HG03135 (cell line): ENCODE results near the gene NMRK1.

Experiments
- ATAC-seq: cut with Tn5 transposase; IDR thresholded peaks from one replicate; pipeline ENCODE4 v1.9.1; 2021; ENCODE audit warnings: mild to moderate bottlenecking, moderate library complexity; ENCODE audit not compliant: unreplicated experiment

The NMRK1 gene

GRCh38 chr9:75087824-75088645 is at the start of gene NMRK1, which contains the start of gene OSTF1:
Gene NMRK1 (minus strand): TSS chr9:75088155. CDS start chr9:75083115, 5,040 bp downstream.
Gene OSTF1 (plus strand): TSS chr9:75088514. CDS start chr9:75088693, 179 bp downstream.
- peak; percentile 85 for ATAC-seq

- no peak for ATAC-seq
These were observed 46.5 kb upstream of the NMRK1 start for GRCh38 chr9:75134495-75134894.

GRCh38 chr9:75133396-75133795 is 45.4 kb upstream of the NMRK1 start:
- no peak for ATAC-seq

GRCh38 chr9:75132244-75132643 is 44.3 kb upstream of the NMRK1 start:
- no peak for ATAC-seq

GRCh38 chr9:75131700-75132099 is 43.7 kb upstream of the NMRK1 start:
- ATAC-seq, result no peak

- no peak for ATAC-seq
These were observed 42.8 kb upstream of the NMRK1 start for GRCh38 chr9:75130621-75131230.

GRCh38 chr9:75130172-75130571 is 42.2 kb upstream of the NMRK1 start:
- no peak for ATAC-seq

GRCh38 chr9:75128535-75128934 is 40.6 kb upstream of the NMRK1 start:
- no peak for ATAC-seq

- ATAC-seq, result no peak
These were observed 35.7 kb upstream of the NMRK1 start for GRCh38 chr9:75123696-75124095.

GRCh38 chr9:75121914-75122558 is 34.1 kb upstream of the NMRK1 start:
- ATAC-seq, result no peak

- ATAC-seq, result no peak
These were observed 32.7 kb upstream of the NMRK1 start for GRCh38 chr9:75120686-75121085.

GRCh38 chr9:75117564-75117963 is 29.6 kb upstream of the NMRK1 start:
- no peak for ATAC-seq

- ATAC-seq, result no peak
These were observed 28.4 kb upstream of the NMRK1 start for GRCh38 chr9:75116306-75116705.

GRCh38 chr9:75112789-75113188 is 24.8 kb upstream of the NMRK1 start:
- no peak for ATAC-seq

GRCh38 chr9:75111019-75111622 is 23.2 kb upstream of the NMRK1 start:
- ATAC-seq, result no peak

GRCh38 chr9:75109210-75109839 is 21.4 kb upstream of the NMRK1 start:
- ATAC-seq, result no peak

GRCh38 chr9:75108571-75108970 is 20.6 kb upstream of the NMRK1 start:
- ATAC-seq, result no peak

- no peak for ATAC-seq
These were observed 18.9 kb upstream of the NMRK1 start for GRCh38 chr9:75106857-75107256.

- ATAC-seq, result no peak
These were observed 17.9 kb upstream of the NMRK1 start for GRCh38 chr9:75105841-75106240.

- no peak for ATAC-seq
These were observed 17.1 kb upstream of the NMRK1 start for GRCh38 chr9:75105019-75105540.

- no peak for ATAC-seq
These were observed 16.7 kb upstream of the NMRK1 start for GRCh38 chr9:75104607-75105006.
